Fibroblast of pulmonary artery (primary cell): ENCODE data around the gene SP110.
"Not testable (repeated sequence)": the region's sequence is repeated elsewhere in the genome, so short reads cannot be mapped to it uniquely, and the experiment has no call there.

Source experiments
- DNase-seq: peaks from one replicate; pipeline ENCODE4 v3.0.0-alpha.2; 2010; ENCODE audit warnings: low read depth
- H3K4me3 ChIP-seq: replicated peaks from 2 replicates; pipeline ENCODE4 v1.5.1; 2011; ENCODE audit warnings: low read depth, mild to moderate bottlenecking, control low read depth, low read length, moderate library complexity
- TF ChIP-seq, protein P1 (sequence below): IDR thresholded peaks from 2 replicates; pipeline ENCODE4 v1.5.1; 2011; ENCODE audit warnings: mild to moderate bottlenecking, control low read depth, low read length, inconsistent platforms; ENCODE audit errors: missing control alignments

SP110 gene

DNA sequence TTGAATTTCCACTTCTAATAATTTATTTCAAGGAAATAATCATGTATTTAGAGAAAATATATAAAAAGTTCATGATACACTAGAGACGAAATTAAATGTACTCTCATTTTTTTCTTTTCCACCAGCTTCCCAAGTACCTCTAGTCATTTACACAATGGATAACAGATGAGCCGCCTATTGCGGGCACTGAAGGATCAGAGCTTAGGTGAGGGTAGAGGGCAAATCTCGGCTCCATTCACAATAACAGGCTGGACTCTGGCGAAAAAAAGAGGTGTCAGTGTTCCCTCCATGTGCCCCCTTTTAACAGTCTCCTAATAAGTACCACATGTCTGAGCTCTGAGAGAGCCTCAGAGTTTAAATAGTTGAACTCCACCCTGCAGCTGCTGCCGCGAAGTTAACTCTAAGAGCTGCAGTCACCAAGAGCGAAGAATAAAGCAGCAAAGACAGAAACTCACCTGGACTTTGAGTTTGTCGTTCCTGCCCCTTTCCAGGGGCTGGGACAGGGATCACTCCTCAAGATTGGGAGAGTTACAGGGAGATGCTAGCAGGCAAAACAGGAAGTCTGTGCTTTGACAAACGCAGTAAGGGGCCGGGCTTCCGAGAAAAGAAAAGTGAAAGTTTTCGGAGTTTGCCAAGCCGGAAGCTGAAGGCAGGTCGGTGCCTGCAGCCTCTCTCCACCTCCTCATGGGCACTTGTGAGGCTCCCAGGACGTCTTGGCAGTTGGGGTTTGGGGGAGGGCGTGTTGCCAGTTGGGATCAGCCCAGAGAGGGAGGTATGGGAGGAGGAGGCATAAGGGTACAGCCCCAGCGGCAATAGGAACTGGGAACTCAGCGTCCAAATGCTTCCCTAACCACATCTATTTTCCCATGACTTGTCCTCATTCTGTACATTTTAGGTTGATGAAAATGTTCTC, at the start of gene SP110:
SP110 (minus strand) TSS at position 566 of the 913 bp plus-strand sequence. CDS start 3,057 bp downstream, outside the sequence.
- TF ChIP-seq, protein P1, sequence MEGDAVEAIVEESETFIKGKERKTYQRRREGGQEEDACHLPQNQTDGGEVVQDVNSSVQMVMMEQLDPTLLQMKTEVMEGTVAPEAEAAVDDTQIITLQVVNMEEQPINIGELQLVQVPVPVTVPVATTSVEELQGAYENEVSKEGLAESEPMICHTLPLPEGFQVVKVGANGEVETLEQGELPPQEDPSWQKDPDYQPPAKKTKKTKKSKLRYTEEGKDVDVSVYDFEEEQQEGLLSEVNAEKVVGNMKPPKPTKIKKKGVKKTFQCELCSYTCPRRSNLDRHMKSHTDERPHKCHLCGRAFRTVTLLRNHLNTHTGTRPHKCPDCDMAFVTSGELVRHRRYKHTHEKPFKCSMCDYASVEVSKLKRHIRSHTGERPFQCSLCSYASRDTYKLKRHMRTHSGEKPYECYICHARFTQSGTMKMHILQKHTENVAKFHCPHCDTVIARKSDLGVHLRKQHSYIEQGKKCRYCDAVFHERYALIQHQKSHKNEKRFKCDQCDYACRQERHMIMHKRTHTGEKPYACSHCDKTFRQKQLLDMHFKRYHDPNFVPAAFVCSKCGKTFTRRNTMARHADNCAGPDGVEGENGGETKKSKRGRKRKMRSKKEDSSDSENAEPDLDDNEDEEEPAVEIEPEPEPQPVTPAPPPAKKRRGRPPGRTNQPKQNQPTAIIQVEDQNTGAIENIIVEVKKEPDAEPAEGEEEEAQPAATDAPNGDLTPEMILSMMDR: no peak
- peak within 1 kb of the TSS; percentile 77 for H3K4me3 ChIP-seq
- DNase-seq: peak; percentile 96

GRCh38 chr2:230268606-230269243, 48.9 kb upstream of the SP110 start:
- H3K4me3 ChIP-seq: no peak overlapping the region
- DNase-seq: peak; percentile 8
- TF ChIP-seq, protein P1: no peak

DNA sequence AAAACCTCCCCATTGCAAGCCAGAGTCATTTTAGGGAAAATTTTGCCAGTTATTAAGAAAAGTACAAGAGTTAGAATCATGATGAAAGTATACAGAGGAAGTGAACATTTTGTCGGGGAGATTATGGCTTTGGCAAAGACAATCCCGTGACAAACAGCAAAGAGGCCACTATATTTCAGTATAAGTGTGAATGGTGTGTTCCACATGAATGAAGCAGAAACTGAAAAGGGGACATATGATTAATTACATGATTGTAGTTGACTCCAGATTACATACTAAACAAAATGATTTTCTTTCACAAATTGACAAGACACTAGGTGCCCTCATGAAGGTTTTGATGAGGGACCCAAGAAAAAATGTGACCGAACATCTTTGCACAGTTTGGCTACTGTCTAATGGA, 47.8 kb upstream of the SP110 start:
- H3K4me3 ChIP-seq: no peak overlapping the region
- TF ChIP-seq, protein P1: no peak
- no peak for DNase-seq

GRCh38 chr2:230267059-230267458, 47.3 kb upstream of the SP110 start:
- DNase-seq: no peak
- TF ChIP-seq, protein P1: no peak
- no peak overlapping the region for H3K4me3 ChIP-seq

- no peak for DNase-seq
- no peak overlapping the region for H3K4me3 ChIP-seq
- TF ChIP-seq, protein P1: no peak
Measured at GRCh38 chr2:230266638-230267037, 46.9 kb upstream of the SP110 start.

- not testable (repeated sequence) for DNase-seq, H3K4me3 ChIP-seq
Measured at GRCh38 chr2:230264945-230265344, 45.2 kb upstream of the SP110 start.

DNA sequence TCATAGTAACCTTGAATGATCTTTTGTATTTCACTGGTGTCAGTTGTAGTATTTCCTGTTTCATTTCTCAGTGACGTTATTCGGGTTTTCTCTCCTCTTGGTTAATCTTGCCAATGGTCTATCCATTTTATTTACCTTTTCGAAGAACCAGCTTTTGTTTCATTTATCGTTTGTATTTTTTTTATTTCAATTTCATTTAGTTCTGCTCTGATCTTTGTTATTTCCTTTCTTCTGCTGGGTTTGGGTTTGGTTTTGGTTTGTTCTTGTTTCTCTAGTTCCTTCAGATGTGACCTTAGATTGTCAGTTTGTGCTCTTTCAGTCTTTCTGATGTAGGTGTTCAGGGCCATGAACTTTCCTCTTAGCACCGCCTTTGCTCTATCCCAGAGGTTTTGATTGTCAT, 42.5 kb upstream of the SP110 start:
- H3K4me3 ChIP-seq: no peak overlapping the region
- no peak for DNase-seq
- TF ChIP-seq, protein P1: no peak
